T-helper 17 cell (primary cell): ENCODE data around the gene NCF4. TPM values are rescaled to one million over a fixed set of nuclear protein-coding genes. Genes with fewer than 3 reads are reported as not detected.
A peak's percentile ranks its signal among the peaks of the same experiment; 100 is the strongest.

ENCODE experiments used
- ATAC-seq: fragments of 150-1000 bp; cut with Tn5 transposase; 2 replicates; pipeline ENCODE4 v1.10.0; 2021; ENCODE audit warnings: mild to moderate bottlenecking, moderate library complexity
- DNase-seq, 3 donors: peaks; one replicate each; pipeline versions ENCODE4 v3.0.0 to v3.0.0-alpha.2; 2020 to 2021
- H3K9me3 ChIP-seq: one replicate; pipeline ENCODE4 v1.7.0; 2013; ENCODE audit warnings: low read length, mild to moderate bottlenecking; ENCODE audit not compliant: control insufficient read depth, poor library complexity, severe bottlenecking
- H3K27ac Mint-ChIP-seq: one replicate; pipeline ENCODE4 v1.8.0; 2022; ENCODE audit warnings: mild to moderate bottlenecking, moderate library complexity, mixed read lengths
- H3K27me3 Mint-ChIP-seq: one replicate; pipeline ENCODE4 v1.8.0; 2022; ENCODE audit warnings: mixed read lengths
- H3K36me3 Mint-ChIP-seq: one replicate; pipeline ENCODE4 v1.8.0; 2022; ENCODE audit warnings: low read depth, mixed read lengths
- H3K4me1 Mint-ChIP-seq: one replicate; pipeline ENCODE4 v1.8.0; 2022; ENCODE audit warnings: mild to moderate bottlenecking, mixed read lengths
- H3K4me3 Mint-ChIP-seq: one replicate; pipeline ENCODE4 v1.8.0; 2022; ENCODE audit warnings: mild to moderate bottlenecking, moderate library complexity, mixed read lengths
- total RNA-seq, 4 donors: library from RNA in 2 of 4; stranded (reverse) in 2 of 4; gene quantifications; one replicate each; pipeline ENCODE4 v1.2.3 and lab custom pipeline; 2022 to 2026

The NCF4 gene
- total RNA-seq, 2 donors from 2014 or later: 31.7 to 37.1 TPM

- ATAC-seq (no peak), DNase-seq (no peak)
- H3K27me3 Mint-ChIP-seq: peaks cover 17% of the 10 kb centered on the region
- H3K27ac Mint-ChIP-seq: no peak overlapping the region
- H3K36me3 Mint-ChIP-seq: peaks cover 7% of the 10 kb centered on the region
- peaks cover 13% of the 10 kb centered on the region for H3K4me1 Mint-ChIP-seq
- no peak overlapping the region for H3K4me3 Mint-ChIP-seq
- H3K9me3 ChIP-seq: no peaks in the 10 kb centered on the region
These were observed 39.4 kb downstream of the NCF4 start for GRCh38 chr22:36900225-36900624.

GRCh38 chr22:36900880-36901279 lies 40.1 kb downstream of the NCF4 start:
- peaks cover 13% of the 10 kb centered on the region for H3K4me1 Mint-ChIP-seq
- H3K27ac Mint-ChIP-seq: peak overlapping the region; percentile 77
- H3K27me3 Mint-ChIP-seq: peaks cover 17% of the 10 kb centered on the region
- no peak for ATAC-seq
- H3K36me3 Mint-ChIP-seq: peaks cover 7% of the 10 kb centered on the region
- peak overlapping the region; percentile 43 for H3K4me3 Mint-ChIP-seq
- H3K9me3 ChIP-seq: no peaks in the 10 kb centered on the region
- no peak for DNase-seq

GRCh38 chr22:36901411-36902142 lies 40.8 kb downstream of the NCF4 start:
- ATAC-seq: peak; percentile 90
- Mint-ChIP-seq H3K27ac (peak overlapping the region; percentile 77), H3K4me1 (peaks cover 13% of the 10 kb centered on the region), H3K27me3 (peaks cover 17% of the 10 kb centered on the region), H3K4me3 (peak overlapping the region; percentile 43), H3K36me3 (peaks cover 7% of the 10 kb centered on the region)
- H3K9me3 ChIP-seq: no peaks in the 10 kb centered on the region
- DNase-seq: no peak

GRCh38 chr22:36902143-36902926 lies 41.5 kb downstream of the NCF4 start:
- H3K4me1 Mint-ChIP-seq: peaks cover 13% of the 10 kb centered on the region
- no peak for ATAC-seq
- H3K27ac Mint-ChIP-seq: no peak overlapping the region
- peaks cover 7% of the 10 kb centered on the region for H3K36me3 Mint-ChIP-seq
- no peak overlapping the region for H3K4me3 Mint-ChIP-seq
- DNase-seq: no peak
- peaks cover 17% of the 10 kb centered on the region for H3K27me3 Mint-ChIP-seq
- H3K9me3 ChIP-seq: no peaks in the 10 kb centered on the region

GRCh38 chr22:36904260-36904880 lies 43.6 kb downstream of the NCF4 start:
- Mint-ChIP-seq H3K27ac (no peak overlapping the region), H3K4me3 (no peak overlapping the region), H3K4me1 (peaks cover 11% of the 10 kb centered on the region), H3K27me3 (peaks cover 27% of the 10 kb centered on the region), H3K36me3 (peaks cover 7% of the 10 kb centered on the region)
- H3K9me3 ChIP-seq: no peaks in the 10 kb centered on the region
- ATAC-seq (no peak), DNase-seq (no peak)

- peaks cover 2% of the 10 kb centered on the region for H3K4me1 Mint-ChIP-seq
- H3K4me3 Mint-ChIP-seq: peak overlapping the region; percentile 33
- peaks cover 35% of the 10 kb centered on the region for H3K27me3 Mint-ChIP-seq
- H3K9me3 ChIP-seq: no peaks in the 10 kb centered on the region
- ATAC-seq (no peak), DNase-seq (no peak)
- H3K27ac Mint-ChIP-seq: no peak overlapping the region
- H3K36me3 Mint-ChIP-seq: peaks cover 6% of the 10 kb centered on the region
These were observed 46.7 kb downstream of the NCF4 start for GRCh38 chr22:36907253-36908195.

GRCh38 chr22:36910461-36910860 lies 49.7 kb downstream of the NCF4 start:
- no peak for DNase-seq
- Mint-ChIP-seq H3K4me1 (peaks cover 12% of the 10 kb centered on the region), H3K4me3 (no peak overlapping the region), H3K27me3 (peaks cover 26% of the 10 kb centered on the region), H3K27ac (no peak overlapping the region), H3K36me3 (peaks cover 2% of the 10 kb centered on the region)
- no peak for ATAC-seq
- no peaks in the 10 kb centered on the region for H3K9me3 ChIP-seq

GRCh38 chr22:36911887-36912661 lies 51.3 kb downstream of the NCF4 start:
- Mint-ChIP-seq H3K36me3 (peaks cover 2% of the 10 kb centered on the region), H3K4me3 (no peak overlapping the region), H3K27ac (no peak overlapping the region), H3K4me1 (peaks cover 12% of the 10 kb centered on the region), H3K27me3 (peaks cover 27% of the 10 kb centered on the region)
- DNase-seq (no peak), ATAC-seq (no peak)
- no peaks in the 10 kb centered on the region for H3K9me3 ChIP-seq

- peak overlapping the region; percentile 43 for H3K27ac Mint-ChIP-seq
- DNase-seq: no peak
- H3K4me3 Mint-ChIP-seq: peak overlapping the region; percentile 88
- peaks cover 28% of the 10 kb centered on the region for H3K27me3 Mint-ChIP-seq
- peaks cover 2% of the 10 kb centered on the region for H3K36me3 Mint-ChIP-seq
- H3K9me3 ChIP-seq: no peaks in the 10 kb centered on the region
- peaks cover 12% of the 10 kb centered on the region for H3K4me1 Mint-ChIP-seq
- ATAC-seq: no peak
These were observed 52.1 kb downstream of the NCF4 start for GRCh38 chr22:36912694-36913426.

- ATAC-seq (peak; percentile 60), DNase-seq (no peak)
- peaks cover 27% of the 10 kb centered on the region for H3K27me3 Mint-ChIP-seq
- H3K9me3 ChIP-seq: no peaks in the 10 kb centered on the region
- peak within 1 kb of the TSS; percentile 88 for H3K4me3 Mint-ChIP-seq
- H3K4me1 Mint-ChIP-seq: peaks cover 12% of the 10 kb centered on the region
- H3K27ac Mint-ChIP-seq: peak within 1 kb of the TSS; percentile 43
- H3K36me3 Mint-ChIP-seq: peaks cover 2% of the 10 kb centered on the region
These were observed 52.9 kb downstream of the NCF4 start, which contains the start of gene CSF2RB for GRCh38 chr22:36913427-36914389. Gene CSF2RB (plus strand): TSS chr22:36913628. CDS start chr22:36922208, 8,580 bp downstream.

GRCh38 chr22:36914390-36914752 lies 53.6 kb downstream of the NCF4 start:
- no peak for ATAC-seq
- H3K27me3 Mint-ChIP-seq: peaks cover 22% of the 10 kb centered on the region
- peak overlapping the region; percentile 88 for H3K4me3 Mint-ChIP-seq

More at GRCh38 chr22:36914390-36914752, 53.6 kb downstream of the NCF4 start:
- no peaks in the 10 kb centered on the region for H3K9me3 ChIP-seq
- DNase-seq: no peak
- peaks cover 12% of the 10 kb centered on the region for H3K4me1 Mint-ChIP-seq
- H3K36me3 Mint-ChIP-seq: peaks cover 2% of the 10 kb centered on the region
- peak overlapping the region; percentile 43 for H3K27ac Mint-ChIP-seq
